HG03565 (cell line): Measurements from ENCODE around the gene XAB2.

ENCODE experiments used
- ATAC-seq: cut with Tn5 transposase; IDR thresholded peaks from one replicate; pipeline ENCODE4 v1.9.1; 2021; ENCODE audit warnings: mild to moderate bottlenecking, moderate library complexity; ENCODE audit not compliant: unreplicated experiment

Gene XAB2

GRCh38 chr19:7612282-7613274 lies 16.8 kb downstream of the XAB2 start:
- no peak for ATAC-seq

- ATAC-seq: no peak
These were observed 17.6 kb downstream of the XAB2 start for GRCh38 chr19:7611541-7612279.

GRCh38 chr19:7610491-7611240 lies 18.7 kb downstream of the XAB2 start:
- ATAC-seq: no peak

- ATAC-seq: no peak
These were observed 21.3 kb downstream of the XAB2 start for GRCh38 chr19:7607874-7608560.

GRCh38 chr19:7607212-7607873 lies 22.0 kb downstream of the XAB2 start:
- ATAC-seq: no peak

GRCh38 chr19:7606289-7606688 lies 23.1 kb downstream of the XAB2 start:
- no peak for ATAC-seq

- ATAC-seq: no peak
These were observed 23.7 kb downstream of the XAB2 start for GRCh38 chr19:7605490-7606222.

GRCh38 chr19:7603919-7604318 lies 25.4 kb downstream of the XAB2 start:
- ATAC-seq: no peak

GRCh38 chr19:7602935-7603497 lies 26.3 kb downstream of the XAB2 start:
- no peak for ATAC-seq

- ATAC-seq: no peak
These were observed 27.0 kb downstream of the XAB2 start for GRCh38 chr19:7602240-7602934.

- ATAC-seq: no peak
These were observed 28.6 kb downstream of the XAB2 start for GRCh38 chr19:7600721-7601120.

GRCh38 chr19:7598180-7598579 lies 31.2 kb downstream of the XAB2 start:
- no peak for ATAC-seq

GRCh38 chr19:7597689-7598088 lies 31.7 kb downstream of the XAB2 start:
- ATAC-seq: no peak

GRCh38 chr19:7596211-7596937 lies 33.0 kb downstream of the XAB2 start:
- ATAC-seq: no peak

GRCh38 chr19:7595466-7596133 lies 33.7 kb downstream of the XAB2 start, which contains the start of gene CAMSAP3:
TSS of gene CAMSAP3 (plus strand) at chr19:7595863. CDS start at chr19:7596003, 140 bp downstream.
- no peak for ATAC-seq

GRCh38 chr19:7590256-7590655 lies 39.1 kb downstream of the XAB2 start:
- no peak for ATAC-seq

GRCh38 chr19:7589822-7590221 lies 39.5 kb downstream of the XAB2 start:
- ATAC-seq: no peak
